Testis (tissue), 3 donors: ENCODE data around the gene DYNLL1. TPM values are rescaled to one million over a fixed set of nuclear protein-coding genes. Genes with fewer than 3 reads are reported as not detected.
A peak's percentile ranks its signal among the peaks of the same experiment; 100 is the strongest.

ENCODE experiments used
- DNase-seq: peaks from one replicate; pipeline ENCODE4 v3.0.0-alpha.2; 2019
- H3K27ac ChIP-seq, 2 donors: fragments of 200-600 bp; sonication (generic); one replicate each; pipeline ENCODE4 v1.5.1; 2019
- H3K27me3 ChIP-seq: fragments of 200-600 bp; sonication (generic); one replicate; pipeline ENCODE4 v1.5.1; 2019
- H3K36me3 ChIP-seq: fragments of 200-600 bp; sonication (generic); one replicate; pipeline ENCODE4 v1.5.1; 2017; ENCODE audit warnings: low read depth; ENCODE audit errors: missing control alignments
- H3K4me1 ChIP-seq: fragments of 200-600 bp; sonication (generic); one replicate; pipeline ENCODE4 v1.5.1; 2019
- H3K4me3 ChIP-seq, 2 donors: fragments of 200-600 bp; sonication (generic); one replicate each; pipeline ENCODE4 v1.5.1; 2017 to 2019
- H3K9me3 ChIP-seq: fragments of 200-600 bp; sonication (generic); one replicate; pipeline ENCODE4 v1.5.1; 2017
- CTCF ChIP-seq, 3 experiments: fragments of 450-650 bp in 2 of 3; fragments of 200-600 bp in 1 of 3; sonication (generic) in 1 of 3; IDR thresholded peaks; one replicate each; pipeline ENCODE4 v1.5.1; 2016 to 2019; ENCODE audit warnings: antibody characterized with exemption in 3 of 3, mild to moderate bottlenecking in 2 of 3, moderate library complexity in 1 of 3
- POLR2A ChIP-seq: fragments of 450-650 bp; IDR thresholded peaks from one replicate; pipeline ENCODE4 v1.6.1; 2017; ENCODE audit warnings: antibody characterized with exemption, mild to moderate bottlenecking, moderate library complexity
- WGBS, 2 donors: methylation state at CpG; one replicate each; pipeline ENCODE4 v1.1.5; 2018; 5-methylcytosine and 5-hydroxymethylcytosine counted together
- intact Hi-C: fragments of 100-400 bp; cut with DNase I; formaldehyde crosslinking; loops from one replicate; pipeline ENCODE4 v1.15.1; 2023; ENCODE audit warnings: low total_unique reads
- polyA plus RNA-seq: library from polyadenylated mRNA; stranded (reverse); fragments of 350-450 nt; fragmentation: Illumina TruSeq; extraction: RNeasy Lipid Tissue Mini Kit (QIAGEN cat#74804); gene quantifications from one replicate; pipeline ENCODE4 v1.2.3, GENCODE V29; 2014; ENCODE audit warnings: low read depth, low replicate concordance; ENCODE audit not compliant: insufficient read depth
- total RNA-seq, 2 donors: library from RNA; depleted of rRNA; stranded (reverse); fragments of >200 nt; gene quantifications; one replicate each; pipeline ENCODE4 v1.2.3, GENCODE V29; 2016

The DYNLL1 gene
- total and polyA plus RNA-seq, 3 donors from 2014 or later = 404 to 725 (median 461) TPM

- Histone ChIP-seq H3K36me3 (no peaks in the 10 kb centered on the region), H3K27me3 (no peaks in the 10 kb centered on the region), H3K4me1 (peaks cover 22% of the 10 kb centered on the region), H3K27ac (no peak overlapping the region), H3K4me3 (no peak overlapping the region), H3K9me3 (no peaks in the 10 kb centered on the region)
- no peak for TF ChIP-seq POLR2A
- no peak for TF ChIP-seq CTCF (IDR thresholded peaks at IDR 0.05)
- intact Hi-C loops = no loop called here
- DNase-seq = no peak
These were observed 23.4 kb upstream of the DYNLL1 start for GRCh38 chr12:120472521-120472920.

- H3K4me3 ChIP-seq = no peak overlapping the region
- H3K36me3 ChIP-seq = no peaks in the 10 kb centered on the region
- intact Hi-C loops = no loop called here
- no peak for DNase-seq
- peaks cover 21% of the 10 kb centered on the region for H3K4me1 ChIP-seq
- H3K9me3 ChIP-seq = no peaks in the 10 kb centered on the region
- 74% methylated on average over 6 of the region's 6 CpGs for WGBS, 2 donors
- no peak overlapping the region for H3K27ac ChIP-seq
- H3K27me3 ChIP-seq = no peaks in the 10 kb centered on the region
- no peak for TF ChIP-seq CTCF (IDR thresholded peaks at IDR 0.05)
- TF ChIP-seq POLR2A = no peak
These were observed 21.9 kb upstream of the DYNLL1 start for GRCh38 chr12:120473807-120474615.

DNA sequence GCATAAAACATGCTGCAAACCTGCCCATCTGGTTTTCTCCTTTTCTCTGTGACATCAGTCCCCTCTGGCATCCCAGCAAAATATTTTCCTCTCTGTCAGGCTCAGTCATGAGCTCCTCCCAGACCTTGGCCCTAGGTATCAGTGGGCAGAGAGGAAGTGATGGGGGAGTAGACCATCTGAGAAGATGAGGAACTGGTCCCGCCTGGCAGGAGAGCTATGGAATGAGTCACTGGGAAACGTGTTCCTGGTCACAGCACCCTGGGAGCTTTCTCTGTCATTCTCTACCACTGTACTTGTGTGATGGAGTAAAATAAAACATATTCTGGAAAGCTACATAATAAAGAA lies 21.3 kb upstream of the DYNLL1 start:
- no peak overlapping the region for H3K27ac ChIP-seq
- peak; percentile 52 for DNase-seq
- intact Hi-C loops = no loop called here
- WGBS, 2 donors = 37 to 44% methylated on average over 2 of the region's 2 CpGs
- H3K4me1 ChIP-seq = peaks cover 21% of the 10 kb centered on the region
- H3K27me3 ChIP-seq = no peaks in the 10 kb centered on the region
- H3K9me3 ChIP-seq = no peaks in the 10 kb centered on the region
- no peaks in the 10 kb centered on the region for H3K36me3 ChIP-seq
- H3K4me3 ChIP-seq = no peak overlapping the region
- TF ChIP-seq POLR2A (no peak), CTCF (IDR thresholded peaks at IDR 0.05) (no peak)

- DNase-seq = no peak
- Histone ChIP-seq H3K4me1 (peaks cover 14% of the 10 kb centered on the region), H3K4me3 (no peak overlapping the region), H3K27me3 (no peaks in the 10 kb centered on the region), H3K27ac (no peak overlapping the region), H3K9me3 (no peaks in the 10 kb centered on the region), H3K36me3 (no peaks in the 10 kb centered on the region)
- WGBS, 2 donors = 56 to 70% methylated on average over 1 of the region's 1 CpG
- intact Hi-C loops = no loop called here
- no peak for TF ChIP-seq CTCF (IDR thresholded peaks at IDR 0.05)
- no peak for TF ChIP-seq POLR2A
These were observed 20.3 kb upstream of the DYNLL1 start for GRCh38 chr12:120475643-120476042.

DNA sequence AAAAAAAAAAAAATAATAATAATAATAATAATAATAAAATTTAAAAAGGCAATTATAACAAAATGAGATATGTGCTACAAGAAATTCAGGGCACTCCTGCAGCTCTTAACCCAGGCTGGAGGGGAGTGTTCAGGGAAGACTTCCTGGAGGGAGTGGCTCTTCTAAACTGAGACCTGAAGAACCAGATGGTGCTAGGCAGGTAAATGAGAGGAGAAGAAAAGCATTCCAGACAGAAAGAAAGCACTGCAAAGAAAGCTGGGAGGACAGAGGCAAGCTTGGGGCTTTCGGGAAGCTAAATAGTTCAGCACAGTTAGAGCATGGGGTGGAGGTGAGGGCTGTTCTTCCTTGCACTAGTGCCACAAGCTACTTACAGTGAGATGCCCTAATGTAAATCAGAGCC lies 16.5 kb upstream of the DYNLL1 start:
- no peaks in the 10 kb centered on the region for H3K36me3 ChIP-seq
- H3K27ac ChIP-seq = no peak overlapping the region
- intact Hi-C loops = no loop called here
- no peak for TF ChIP-seq POLR2A
- no peak for TF ChIP-seq CTCF (IDR thresholded peaks at IDR 0.05)
- no peak overlapping the region for H3K4me3 ChIP-seq
- no peaks in the 10 kb centered on the region for H3K9me3 ChIP-seq
- 62 to 78% methylated on average over 1 of the region's 1 CpG for WGBS, 2 donors
- no peaks in the 10 kb centered on the region for H3K27me3 ChIP-seq
- DNase-seq = no peak
- H3K4me1 ChIP-seq = peaks cover 14% of the 10 kb centered on the region
